WTC11 (cell line): Measurements from ENCODE around the gene TMEM151B. TPM values are rescaled to one million over a fixed set of nuclear protein-coding genes. Genes with fewer than 3 reads are reported as not detected.

Experiments
- ATAC-seq: fragments of 200-7000 bp; cut with Tn5 transposase; 2 replicates; pipeline ENCODE4 v1.10.0; 2021; ENCODE audit warnings: mild to moderate bottlenecking, moderate library complexity
- CTCF ChIA-PET: fragments of 300-600 bp; sonication (Branson Sonifier 250); formaldehyde crosslinking; loops from one replicate; lab custom pipeline; 2021; ENCODE audit warnings: antibody characterized with exemption; lab: Charles Lee
- POLR2A ChIA-PET: fragments of 350-600 bp; sonication (Branson Sonifier 250); formaldehyde crosslinking; loops from one replicate; lab custom pipeline; 2021; ENCODE audit warnings: antibody characterized with exemption; lab: Charles Lee
- DNase-seq: peaks from one replicate; pipeline ENCODE4 v3.0.0; 2021; ENCODE audit warnings: low spot score
- H3K27ac Mint-ChIP-seq: 2 replicates; pipeline ENCODE4 v1.8.0; 2021; ENCODE audit warnings: mixed read lengths
- H3K27me3 Mint-ChIP-seq: 2 replicates; pipeline ENCODE4 v1.8.0; 2021; ENCODE audit warnings: low read depth, mild to moderate bottlenecking, moderate library complexity, mixed read lengths
- H3K36me3 Mint-ChIP-seq: 2 replicates; pipeline ENCODE4 v1.8.0; 2021; ENCODE audit warnings: mixed read lengths
- H3K4me1 Mint-ChIP-seq: 2 replicates; pipeline ENCODE4 v1.8.0; 2022; ENCODE audit warnings: mixed read lengths
- H3K4me3 Mint-ChIP-seq: 2 replicates; pipeline ENCODE4 v1.8.0; 2021; ENCODE audit warnings: mild to moderate bottlenecking, moderate library complexity, mixed read lengths
- H3K9me3 Mint-ChIP-seq: 2 replicates; pipeline ENCODE4 v1.8.0; 2021; ENCODE audit warnings: mixed read lengths
- CDX4 ChIP-seq: fragments of 250-450 bp; sonication (Bioruptor Pico); IDR thresholded peaks from 2 replicates; pipeline ENCODE4 v1.9.0; 2021; ENCODE audit warnings: moderate library complexity, mild to moderate bottlenecking, inconsistent platforms, borderline replicate concordance
- CREB1 ChIP-seq: sonication (generic); formaldehyde crosslinking; IDR thresholded peaks from 2 replicates; pipeline ENCODE4 v1.8.0; 2023; ENCODE audit warnings: mild to moderate bottlenecking, missing genetic modification reagents
- E2F4 ChIP-seq: sonication (generic); formaldehyde crosslinking; IDR thresholded peaks from 2 replicates; pipeline ENCODE4 v1.8.1; 2022; ENCODE audit warnings: low read depth, mild to moderate bottlenecking, moderate library complexity, missing genetic modification reagents, borderline replicate concordance
- FOXP4 ChIP-seq: sonication (generic); formaldehyde crosslinking; IDR thresholded peaks from 2 replicates; pipeline ENCODE4 v1.8.0; 2022; ENCODE audit warnings: mild to moderate bottlenecking, missing genetic modification reagents
- GABPB1 ChIP-seq: sonication (generic); formaldehyde crosslinking; IDR thresholded peaks from 2 replicates; pipeline ENCODE4 v1.8.1; 2023; ENCODE audit warnings: mild to moderate bottlenecking, missing genetic modification reagents
- MXD4 ChIP-seq: fragments of 250-450 bp; sonication (Bioruptor Pico); IDR thresholded peaks from 2 replicates; pipeline ENCODE4 v1.8.0; 2021; ENCODE audit warnings: mild to moderate bottlenecking, moderate library complexity, borderline replicate concordance
- NR3C1 ChIP-seq: sonication (generic); formaldehyde crosslinking; conservative IDR thresholded peaks from 2 replicates; pipeline ENCODE4 v1.8.1; 2023; ENCODE audit warnings: low read depth, mild to moderate bottlenecking, missing genetic modification reagents
- PRDM15 ChIP-seq: sonication (generic); formaldehyde crosslinking; IDR thresholded peaks from 2 replicates; pipeline ENCODE4 v1.8.0; 2022; ENCODE audit warnings: missing genetic modification reagents
- SP1 ChIP-seq: sonication (generic); formaldehyde crosslinking; conservative IDR thresholded peaks from 2 replicates; pipeline ENCODE4 v1.8.1; 2022; ENCODE audit warnings: missing genetic modification reagents
- TEAD1 ChIP-seq: sonication (generic); formaldehyde crosslinking; IDR thresholded peaks from 2 replicates; pipeline ENCODE4 v1.8.0; 2022; ENCODE audit warnings: mild to moderate bottlenecking, missing genetic modification reagents
- ZBTB21 ChIP-seq: sonication (generic); formaldehyde crosslinking; IDR thresholded peaks from 2 replicates; pipeline ENCODE4 v1.8.1; 2023; ENCODE audit warnings: mild to moderate bottlenecking, missing genetic modification reagents, borderline replicate concordance
- ZMAT4 ChIP-seq: fragments of 250-450 bp; sonication (Bioruptor Pico); IDR thresholded peaks from 2 replicates; pipeline ENCODE4 v1.9.0; 2021; ENCODE audit warnings: mild to moderate bottlenecking
- ZNF121 ChIP-seq: sonication (generic); formaldehyde crosslinking; IDR thresholded peaks from 2 replicates; pipeline ENCODE4 v1.8.0; 2023; ENCODE audit warnings: missing genetic modification reagents
- ZNF232 ChIP-seq: sonication (generic); formaldehyde crosslinking; IDR thresholded peaks from 2 replicates; pipeline ENCODE4 v1.8.0; 2022; ENCODE audit warnings: mild to moderate bottlenecking, missing genetic modification reagents
- ZNF263 ChIP-seq: sonication (generic); formaldehyde crosslinking; IDR thresholded peaks from 2 replicates; pipeline ENCODE4 v1.8.1; 2022; ENCODE audit warnings: low read depth, mild to moderate bottlenecking, moderate library complexity, missing genetic modification reagents
- ZNF317 ChIP-seq: sonication (generic); formaldehyde crosslinking; IDR thresholded peaks from 2 replicates; pipeline ENCODE4 v1.8.1; 2023; ENCODE audit warnings: low read depth, mild to moderate bottlenecking, moderate library complexity, missing genetic modification reagents, borderline replicate concordance
- ZNF423 ChIP-seq: fragments of 250-450 bp; sonication (Bioruptor Pico); IDR thresholded peaks from 2 replicates; pipeline ENCODE4 v2.1.2; 2022; ENCODE audit warnings: mild to moderate bottlenecking, moderate library complexity
- total RNA-seq: library from RNA; stranded (reverse); gene quantifications from 3 replicates; pipeline ENCODE4 v1.2.3, GENCODE V29; 2021
- TF ChIP-seq, protein P1 (sequence below): sonication (generic); formaldehyde crosslinking; IDR thresholded peaks from 2 replicates; pipeline ENCODE4 v1.8.1; 2023; ENCODE audit warnings: mild to moderate bottlenecking, moderate library complexity, missing genetic modification reagents
- TF ChIP-seq, protein P2 (sequence below): fragments of 200-600 bp; IDR thresholded peaks from 2 replicates; pipeline ENCODE4 v1.8.0; 2022; ENCODE audit warnings: antibody characterized with exemption

The TMEM151B gene
- total RNA-seq, 1 experiment from 2014 or later = 5.5 TPM

DNA sequence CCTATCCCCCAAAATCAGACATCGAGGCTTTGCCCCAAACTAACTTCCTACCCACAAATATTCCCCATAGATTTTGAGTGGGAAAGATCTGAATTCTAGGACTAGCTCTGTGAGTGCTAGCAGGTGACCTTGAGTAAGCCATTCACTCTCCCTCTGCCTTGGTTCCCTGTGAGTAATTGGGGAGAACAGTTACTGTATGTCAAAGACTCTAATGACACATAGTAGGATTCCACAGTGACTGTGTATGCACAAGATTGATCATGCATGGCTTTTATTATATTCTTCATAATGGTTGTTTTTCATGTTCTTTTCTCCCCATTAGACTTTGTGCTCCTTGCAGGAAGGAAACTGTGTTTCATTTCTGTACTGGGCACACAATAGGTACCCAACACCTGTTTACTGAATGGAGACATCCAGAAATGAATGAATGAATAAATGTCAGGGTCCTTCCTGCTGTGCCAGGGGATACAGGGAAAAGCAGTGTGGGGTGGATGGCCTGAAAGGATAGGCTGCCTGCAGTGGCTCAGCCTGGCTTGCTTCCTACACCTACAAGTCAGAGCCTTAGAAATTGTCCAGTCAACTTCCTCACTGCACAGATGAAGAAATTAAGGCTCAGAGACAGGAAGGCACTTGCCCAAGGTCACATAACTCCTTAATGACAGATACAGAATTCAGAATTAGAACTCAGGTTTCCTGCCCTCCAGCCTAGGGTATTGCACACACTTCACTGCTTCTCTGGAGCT lies 901 bp upstream of the TMEM151B start (continued):
- TF ChIP-seq CDX4 (CRISPR knock-in tag) (no peak), CREB1 (CRISPR knock-in tag) (no peak), TEAD1 (CRISPR knock-in tag) (no peak), FOXP4 (CRISPR knock-in tag) (no peak), GABPB1 (no peak), PRDM15 (CRISPR knock-in tag) (no peak)

GRCh38 chr6:44270526-44271405 lies 516 bp downstream of the TMEM151B start:
- DNase-seq = peak; percentile 83
- POLR2A ChIA-PET = interaction anchor here (1.2 to 1.6 kb wide), 2 partner anchors 16 to 71 kb away, joined by 3 to 5 read pairs; partner anchors contain the start of gene SPATS1
- H3K4me3 Mint-ChIP-seq = peak overlapping the region; percentile 68
- peaks cover 34% of the 10 kb centered on the region for H3K27me3 Mint-ChIP-seq
- peak; percentile 66 for ATAC-seq
- no peaks in the 10 kb centered on the region for H3K36me3 Mint-ChIP-seq
- H3K9me3 Mint-ChIP-seq = no peaks in the 10 kb centered on the region
- H3K4me1 Mint-ChIP-seq = peaks cover 36% of the 10 kb centered on the region
- no peak overlapping the region for H3K27ac Mint-ChIP-seq
- CTCF ChIA-PET = interaction anchor here (0.6 to 6.3 kb wide), 16 partner anchors 13 to 199 kb away, joined by 3 to 109 read pairs (median 4); partner anchors contain the start of genes AARS2, CDC5L, SLC35B2 and SPATS1
- TF ChIP-seq ZNF423 (CRISPR knock-in tag) (0 out of 2 replicates have a peak, but pooled peaks have one; percentile 12), NR3C1 (CRISPR knock-in tag) (no peak), SP1 (CRISPR knock-in tag) (0 out of 2 replicates have a peak, but pooled peaks have one; percentile 47), ZBTB21 (CRISPR knock-in tag) (no peak)
- TF ChIP-seq, protein P1, sequence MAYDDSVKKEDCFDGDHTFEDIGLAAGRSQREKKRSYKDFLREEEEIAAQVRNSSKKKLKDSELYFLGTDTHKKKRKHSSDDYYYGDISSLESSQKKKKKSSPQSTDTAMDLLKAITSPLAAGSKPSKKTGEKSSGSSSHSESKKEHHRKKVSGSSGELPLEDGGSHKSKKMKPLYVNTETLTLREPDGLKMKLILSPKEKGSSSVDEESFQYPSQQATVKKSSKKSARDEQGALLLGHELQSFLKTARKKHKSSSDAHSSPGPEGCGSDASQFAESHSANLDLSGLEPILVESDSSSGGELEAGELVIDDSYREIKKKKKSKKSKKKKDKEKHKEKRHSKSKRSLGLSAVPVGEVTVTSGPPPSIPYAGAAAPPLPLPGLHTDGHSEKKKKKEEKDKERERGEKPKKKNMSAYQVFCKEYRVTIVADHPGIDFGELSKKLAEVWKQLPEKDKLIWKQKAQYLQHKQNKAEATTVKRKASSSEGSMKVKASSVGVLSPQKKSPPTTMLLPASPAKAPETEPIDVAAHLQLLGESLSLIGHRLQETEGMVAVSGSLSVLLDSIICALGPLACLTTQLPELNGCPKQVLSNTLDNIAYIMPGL (CRISPR knock-in tag) = no peak

DNA sequence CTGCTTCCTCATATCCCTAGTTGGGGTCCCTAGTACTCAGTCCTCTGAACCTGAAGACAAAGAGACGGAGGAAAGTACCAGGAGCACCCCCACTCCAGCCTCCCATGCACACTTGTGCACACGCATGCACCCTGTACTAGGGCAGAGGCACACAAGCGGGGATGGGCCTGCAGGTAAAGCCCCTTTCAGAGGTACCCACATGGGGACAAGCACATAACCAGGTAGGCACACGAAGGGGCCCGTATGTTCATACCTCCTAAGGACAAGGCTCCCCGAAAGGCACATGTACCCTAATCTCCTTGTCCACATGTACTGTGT lies 1.1 kb downstream of the TMEM151B start:
- ATAC-seq = no peak
- ChIA-PET POLR2A (interaction anchor here (1.6 kb wide), 1 partner anchor 17 kb away, joined by 5 read pairs; no protein-coding TSS in a partner anchor), CTCF (interaction anchor here (0.8 to 6.3 kb wide), 6 partner anchors 14 to 70 kb away, joined by 3 to 109 read pairs (median 28); partner anchors contain the start of genes AARS2 and SPATS1)
- peak overlapping the region; percentile 68 for H3K4me3 Mint-ChIP-seq
- H3K4me1 Mint-ChIP-seq = peaks cover 34% of the 10 kb centered on the region
- TF ChIP-seq, protein P2, sequence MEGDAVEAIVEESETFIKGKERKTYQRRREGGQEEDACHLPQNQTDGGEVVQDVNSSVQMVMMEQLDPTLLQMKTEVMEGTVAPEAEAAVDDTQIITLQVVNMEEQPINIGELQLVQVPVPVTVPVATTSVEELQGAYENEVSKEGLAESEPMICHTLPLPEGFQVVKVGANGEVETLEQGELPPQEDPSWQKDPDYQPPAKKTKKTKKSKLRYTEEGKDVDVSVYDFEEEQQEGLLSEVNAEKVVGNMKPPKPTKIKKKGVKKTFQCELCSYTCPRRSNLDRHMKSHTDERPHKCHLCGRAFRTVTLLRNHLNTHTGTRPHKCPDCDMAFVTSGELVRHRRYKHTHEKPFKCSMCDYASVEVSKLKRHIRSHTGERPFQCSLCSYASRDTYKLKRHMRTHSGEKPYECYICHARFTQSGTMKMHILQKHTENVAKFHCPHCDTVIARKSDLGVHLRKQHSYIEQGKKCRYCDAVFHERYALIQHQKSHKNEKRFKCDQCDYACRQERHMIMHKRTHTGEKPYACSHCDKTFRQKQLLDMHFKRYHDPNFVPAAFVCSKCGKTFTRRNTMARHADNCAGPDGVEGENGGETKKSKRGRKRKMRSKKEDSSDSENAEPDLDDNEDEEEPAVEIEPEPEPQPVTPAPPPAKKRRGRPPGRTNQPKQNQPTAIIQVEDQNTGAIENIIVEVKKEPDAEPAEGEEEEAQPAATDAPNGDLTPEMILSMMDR = no peak
- TF ChIP-seq E2F4 (CRISPR knock-in tag) = no peak
- no peak for TF ChIP-seq ZNF317 (CRISPR knock-in tag)
- no peak for TF ChIP-seq ZNF263
- no peak for TF ChIP-seq ZMAT4 (CRISPR knock-in tag)
- no peak for TF ChIP-seq MXD4
- TF ChIP-seq ZNF232 (CRISPR knock-in tag) = no peak
- no peak for TF ChIP-seq ZNF121 (CRISPR knock-in tag)
- TF ChIP-seq, all 79 proteins: peak for 0
- H3K9me3 Mint-ChIP-seq = no peaks in the 10 kb centered on the region
- no peak overlapping the region for H3K27ac Mint-ChIP-seq
- H3K27me3 Mint-ChIP-seq = peaks cover 34% of the 10 kb centered on the region
- no peak for DNase-seq
- H3K36me3 Mint-ChIP-seq = no peaks in the 10 kb centered on the region
